NOMO-1 treated with dmso at 0.1 percent for 144 hours (cell line): ENCODE measurements around the gene EHF.
"Not testable (repeated sequence)": the region's sequence is repeated elsewhere in the genome, so short reads cannot be mapped to it uniquely, and the experiment has no call there.

Experiments used
- DNase-seq: peaks from one replicate; lab custom pipeline; 2025; ENCODE audit not compliant: unreplicated experiment; lab: John Stamatoyannopoulos, UW

The EHF gene

GRCh38 chr11:34665077-34665835 is 44.4 kb downstream of the EHF start:
- DNase-seq = no peak

- no peak for DNase-seq
Measured at GRCh38 chr11:34667810-34668582, 47.1 kb downstream of the EHF start.

- no peak for DNase-seq
Measured at GRCh38 chr11:34668583-34669053, 47.7 kb downstream of the EHF start.

GRCh38 chr11:34669458-34669857 is 48.6 kb downstream of the EHF start:
- no peak for DNase-seq

GRCh38 chr11:34671117-34671516 is 50.2 kb downstream of the EHF start:
- no peak for DNase-seq

- DNase-seq = no peak
Measured at GRCh38 chr11:34671946-34672345, 51.1 kb downstream of the EHF start.

GRCh38 chr11:34674038-34674437 is 53.1 kb downstream of the EHF start:
- no peak for DNase-seq

GRCh38 chr11:34676227-34676626 is 55.3 kb downstream of the EHF start:
- DNase-seq = no peak

- no peak for DNase-seq
Measured at GRCh38 chr11:34679681-34680080, 58.8 kb downstream of the EHF start.

- no peak for DNase-seq
Measured at GRCh38 chr11:34680206-34680605, 59.3 kb downstream of the EHF start.

- DNase-seq = no peak
Measured at GRCh38 chr11:34680918-34681586, 60.2 kb downstream of the EHF start.

GRCh38 chr11:34682825-34683224 is 61.9 kb downstream of the EHF start:
- no peak for DNase-seq

- DNase-seq = no peak
Measured at GRCh38 chr11:34683396-34683795, 62.5 kb downstream of the EHF start.

GRCh38 chr11:34685864-34686263 is 65.0 kb downstream of the EHF start:
- no peak for DNase-seq

- not testable (repeated sequence) for DNase-seq
Measured at GRCh38 chr11:34692299-34692698, 71.4 kb downstream of the EHF start.

- DNase-seq = no peak
Measured at GRCh38 chr11:34696862-34697261, 76.0 kb downstream of the EHF start.

GRCh38 chr11:34706709-34707461 is 86.0 kb downstream of the EHF start:
- no peak for DNase-seq

GRCh38 chr11:34707462-34707840 is 86.6 kb downstream of the EHF start:
- DNase-seq = no peak
